Tibial artery (tissue), 4 donors: ENCODE measurements around the gene HRH1.

Source experiments
- DNase-seq, 2 donors: peaks; one replicate each; pipeline ENCODE4 v3.0.0-alpha.2; 2019
- H3K27ac ChIP-seq, 2 donors: fragments of 200-600 bp; sonication (generic) in 1 of 2; 1 replicate in 1 of 2; 2 replicates in 1 of 2; pipeline ENCODE4 v1.5.1; 2018 to 2019; ENCODE audit warnings: mild to moderate bottlenecking in 1 of 2
- H3K27me3 ChIP-seq, 2 donors: fragments of 200-600 bp; sonication (generic) in 1 of 2; one replicate each; pipeline versions ENCODE4 v1.5.1 to v1.6.0; 2016 to 2019
- H3K36me3 ChIP-seq, 3 donors: fragments of 200-600 bp; sonication (generic) in 2 of 3; one replicate each; pipeline ENCODE4 v1.5.1; 2016 to 2019; ENCODE audit warnings: mild to moderate bottlenecking in 2 of 3
- H3K4me1 ChIP-seq, 4 donors: fragments of 200-600 bp; sonication (generic) in 2 of 4; 1 replicate in 3 of 4; 2 replicates in 1 of 4; pipeline ENCODE4 v1.5.1; 2016 to 2019
- H3K4me3 ChIP-seq, 2 donors: fragments of 200-600 bp; sonication (generic) in 1 of 2; 1 replicate in 1 of 2; 2 replicates in 1 of 2; pipeline ENCODE4 v1.5.1; 2018 to 2019; ENCODE audit warnings: mild to moderate bottlenecking in 2 of 2
- H3K9me3 ChIP-seq, 3 donors: fragments of 200-600 bp; sonication (generic) in 1 of 3; one replicate each; pipeline ENCODE4 v1.5.1; 2016 to 2019
- CTCF ChIP-seq, 2 experiments: fragments of 200-600 bp in 1 of 2; fragments of 450-650 bp in 1 of 2; IDR thresholded peaks; one replicate each; pipeline ENCODE4 v1.5.1; 2017 to 2019; ENCODE audit warnings: antibody characterized with exemption in 2 of 2, mild to moderate bottlenecking in 1 of 2, moderate library complexity in 1 of 2
- intact Hi-C: fragments of 100-400 bp; cut with DNase I; formaldehyde crosslinking; loops from one replicate; pipeline ENCODE4 v1.15.0; 2023; ENCODE audit warnings: low total_unique reads

The HRH1 gene

GRCh38 chr3:11168406-11168805 lies 14.1 kb downstream of the HRH1 start:
- DNase-seq: peak in 1 of 2 donors; percentile 59
- H3K9me3 ChIP-seq: no peaks in the 10 kb centered on the region
- no peak overlapping the region for H3K4me3 ChIP-seq
- no peak for TF ChIP-seq CTCF (IDR thresholded peaks at IDR 0.05)
- peaks cover 0 to 98% (median 50%) of the 10 kb centered on the region in 4 donors for H3K4me1 ChIP-seq
- H3K27me3 ChIP-seq: no peaks in the 10 kb centered on the region
- peak overlapping the region; percentile 77 to 89 for H3K27ac ChIP-seq
- intact Hi-C loops: no loop called here
- H3K36me3 ChIP-seq: no peaks in the 10 kb centered on the region

GRCh38 chr3:11168881-11169805 lies 14.8 kb downstream of the HRH1 start:
- H3K4me1 ChIP-seq: peaks cover 0 to 99% (median 47%) of the 10 kb centered on the region in 4 donors
- no peaks in the 10 kb centered on the region for H3K27me3 ChIP-seq
- no peaks in the 10 kb centered on the region for H3K9me3 ChIP-seq
- DNase-seq: peak in 1 of 2 donors; percentile 49
- intact Hi-C loops: no loop called here
- no peaks in the 10 kb centered on the region for H3K36me3 ChIP-seq
- H3K4me3 ChIP-seq: no peak overlapping the region
- no peak for TF ChIP-seq CTCF (IDR thresholded peaks at IDR 0.05)
- peak overlapping the region; percentile 77 to 89 for H3K27ac ChIP-seq

GRCh38 chr3:11170052-11170770 lies 15.9 kb downstream of the HRH1 start:
- peak in 1 of 2 donors; percentile 53 for DNase-seq
- intact Hi-C loops: no loop called here
- Histone ChIP-seq H3K27me3 (no peaks in the 10 kb centered on the region), H3K27ac (peak overlapping the region; percentile 77 to 89), H3K4me1 (peaks cover 0 to 99% (median 41%) of the 10 kb centered on the region in 4 donors), H3K9me3 (no peaks in the 10 kb centered on the region), H3K4me3 (no peak overlapping the region), H3K36me3 (no peaks in the 10 kb centered on the region)
- no peak for TF ChIP-seq CTCF (IDR thresholded peaks at IDR 0.05)

- H3K4me3 ChIP-seq: peak overlapping the region; percentile 19
- DNase-seq: peak in 1 of 2 donors; percentile 56
- H3K9me3 ChIP-seq: no peaks in the 10 kb centered on the region
- intact Hi-C loops: no loop called here
- H3K4me1 ChIP-seq: peaks cover 0 to 81% (median 31%) of the 10 kb centered on the region in 4 donors
- peak overlapping the region; percentile 77 to 89 for H3K27ac ChIP-seq
- H3K27me3 ChIP-seq: no peaks in the 10 kb centered on the region
- no peaks in the 10 kb centered on the region for H3K36me3 ChIP-seq
- no peak for TF ChIP-seq CTCF (IDR thresholded peaks at IDR 0.05)
Measured at GRCh38 chr3:11172096-11172690, 17.9 kb downstream of the HRH1 start.

GRCh38 chr3:11173828-11174465 lies 19.7 kb downstream of the HRH1 start:
- intact Hi-C loops: no loop called here
- no peaks in the 10 kb centered on the region for H3K36me3 ChIP-seq
- H3K27ac ChIP-seq: peak overlapping the region; percentile 77 to 89
- DNase-seq: peak in 1 of 2 donors; percentile 24
- H3K4me1 ChIP-seq: peaks cover 0 to 64% (median 22%) of the 10 kb centered on the region in 4 donors
- no peaks in the 10 kb centered on the region for H3K27me3 ChIP-seq
- no peak overlapping the region for H3K4me3 ChIP-seq
- TF ChIP-seq CTCF (IDR thresholded peaks at IDR 0.05): no peak
- H3K9me3 ChIP-seq: no peaks in the 10 kb centered on the region
